Body of pancreas (tissue), 4 donors: ENCODE measurements around the gene RSRC2. TPM values are rescaled to one million over a fixed set of nuclear protein-coding genes. Genes with fewer than 3 reads are reported as not detected.

Experiments
- ATAC-seq: fragments of 150-250 bp; one replicate; pipeline ENCODE4 v1.9.1; 2016
- DNase-seq, 4 donors: peaks; one replicate each; pipeline ENCODE4 v3.0.0-alpha.2; 2019
- H3K27ac ChIP-seq, 4 donors: fragments of 200-600 bp; sonication (generic); 1 replicate in 3 of 4; 2 replicates in 1 of 4; pipeline versions ENCODE4 v1.5.1 to v1.6.1; 2016 to 2019; ENCODE audit warnings: mild to moderate bottlenecking in 1 of 4, mixed read lengths in 1 of 4, moderate library complexity in 1 of 4
- H3K27me3 ChIP-seq, 2 donors: fragments of 200-600 bp; sonication (generic); one replicate each; pipeline ENCODE4 v1.6.0; 2016; ENCODE audit warnings: mild to moderate bottlenecking in 1 of 2
- H3K36me3 ChIP-seq, 2 donors: fragments of 200-600 bp; sonication (generic); replicated peaks in 1 of 2; 2 replicates each; pipeline ENCODE4 v1.5.1; 2016; ENCODE audit warnings: low read depth in 2 of 2; ENCODE audit not compliant: insufficient read depth in 1 of 2
- H3K4me1 ChIP-seq: fragments of 200-600 bp; sonication (generic); one replicate; pipeline ENCODE4 v1.6.0; 2016
- H3K4me3 ChIP-seq, 2 donors: fragments of 200-600 bp; sonication (generic); 1 replicate in 1 of 2; 2 replicates in 1 of 2; pipeline ENCODE4 v1.5.1; 2016 to 2019
- H3K9me3 ChIP-seq, 3 donors: fragments of 200-600 bp; sonication (generic); 1 replicate in 2 of 3; 2 replicates in 1 of 3; pipeline ENCODE4 v1.5.1; 2016
- POLR2A ChIP-seq, 3 donors: fragments of 450-650 bp; IDR thresholded peaks; one replicate each; pipeline ENCODE4 v1.6.1; 2016; ENCODE audit warnings: antibody characterized with exemption in 3 of 3, mild to moderate bottlenecking in 2 of 3
- WGBS, 2 donors: methylation state at CpG; one replicate each; pipeline ENCODE4 v1.1.5; 2017; 5-methylcytosine and 5-hydroxymethylcytosine counted together
- intact Hi-C: fragments of 100-400 bp; cut with DNase I; formaldehyde crosslinking; loops from one replicate; pipeline ENCODE4 v1.15.1; 2023
- total RNA-seq, 2 donors: library from RNA; depleted of rRNA; stranded (reverse); fragments of >200 nt; gene quantifications; one replicate each; pipeline ENCODE4 v1.1.0, GENCODE V29; 2016
- TF ChIP-seq, protein P1 (sequence below), 7 experiments: fragments of 450-650 bp in 4 of 7; fragments of 200-600 bp in 3 of 7; sonication (generic) in 3 of 7; IDR thresholded peaks; one replicate each; pipeline ENCODE4 v1.5.1; 2016 to 2019; ENCODE audit warnings: antibody characterized with exemption in 7 of 7

Gene RSRC2
- total RNA-seq, 2 donors from 2014 or later = 50.8 to 113 TPM

DNA sequence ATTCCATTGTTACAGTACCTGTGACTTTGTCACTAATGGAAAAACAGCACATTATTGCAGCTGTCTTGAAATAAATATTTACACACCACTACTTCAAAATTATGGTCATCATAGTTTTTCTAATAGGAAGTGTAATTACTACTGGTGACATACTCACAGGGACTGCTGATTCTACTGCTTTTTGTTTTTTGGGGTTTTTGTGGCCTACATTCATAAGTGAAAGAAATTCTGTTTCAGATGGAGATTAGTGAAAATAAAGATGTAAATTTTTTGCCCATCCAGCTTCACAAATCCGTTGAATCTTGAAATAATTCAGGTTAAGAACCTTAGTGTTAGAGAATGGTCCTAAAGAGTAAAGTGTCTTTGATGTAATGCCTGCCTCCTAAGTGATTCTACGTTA lies 17.8 kb upstream of the RSRC2 start:
- Histone ChIP-seq H3K4me1 (no peaks in the 10 kb centered on the region), H3K27me3 (no peaks in the 10 kb centered on the region), H3K27ac (no peak overlapping the region), H3K9me3 (no peaks in the 10 kb centered on the region), H3K4me3 (no peak overlapping the region), H3K36me3 (no peaks in the 10 kb centered on the region)
- WGBS, 2 donors = 91 to 94% methylated on average over 2 of the region's 2 CpGs
- no peak for ATAC-seq
- intact Hi-C loops = no loop called here
- no peak for TF ChIP-seq POLR2A (IDR thresholded peaks at IDR 0.05)
- TF ChIP-seq, protein P1, sequence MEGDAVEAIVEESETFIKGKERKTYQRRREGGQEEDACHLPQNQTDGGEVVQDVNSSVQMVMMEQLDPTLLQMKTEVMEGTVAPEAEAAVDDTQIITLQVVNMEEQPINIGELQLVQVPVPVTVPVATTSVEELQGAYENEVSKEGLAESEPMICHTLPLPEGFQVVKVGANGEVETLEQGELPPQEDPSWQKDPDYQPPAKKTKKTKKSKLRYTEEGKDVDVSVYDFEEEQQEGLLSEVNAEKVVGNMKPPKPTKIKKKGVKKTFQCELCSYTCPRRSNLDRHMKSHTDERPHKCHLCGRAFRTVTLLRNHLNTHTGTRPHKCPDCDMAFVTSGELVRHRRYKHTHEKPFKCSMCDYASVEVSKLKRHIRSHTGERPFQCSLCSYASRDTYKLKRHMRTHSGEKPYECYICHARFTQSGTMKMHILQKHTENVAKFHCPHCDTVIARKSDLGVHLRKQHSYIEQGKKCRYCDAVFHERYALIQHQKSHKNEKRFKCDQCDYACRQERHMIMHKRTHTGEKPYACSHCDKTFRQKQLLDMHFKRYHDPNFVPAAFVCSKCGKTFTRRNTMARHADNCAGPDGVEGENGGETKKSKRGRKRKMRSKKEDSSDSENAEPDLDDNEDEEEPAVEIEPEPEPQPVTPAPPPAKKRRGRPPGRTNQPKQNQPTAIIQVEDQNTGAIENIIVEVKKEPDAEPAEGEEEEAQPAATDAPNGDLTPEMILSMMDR (IDR thresholded peaks at IDR 0.05) = no peak
- no peak for DNase-seq

DNA sequence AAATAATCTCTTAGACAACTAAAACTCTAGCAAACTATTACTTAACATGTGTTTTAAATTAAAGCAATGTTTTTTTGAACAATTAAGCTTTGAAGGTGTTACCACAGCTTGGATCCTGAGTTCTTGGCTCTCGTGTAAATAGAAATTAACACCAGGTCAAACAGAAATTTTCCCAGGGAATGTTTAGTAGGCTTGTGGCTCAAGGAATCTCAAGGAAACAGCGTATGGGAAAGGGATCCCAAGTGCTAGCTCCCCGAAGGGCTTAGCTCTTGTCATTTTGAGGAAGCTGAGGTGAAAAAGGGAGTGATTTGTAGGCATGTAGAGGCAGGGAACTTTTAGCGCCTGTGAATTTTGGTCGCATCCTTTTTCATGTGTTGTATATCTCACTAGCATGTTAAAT lies 11.8 kb upstream of the RSRC2 start:
- H3K9me3 ChIP-seq = no peaks in the 10 kb centered on the region
- no peak overlapping the region for H3K4me3 ChIP-seq
- peak overlapping the region in 3 of 4 donors; percentile 6 to 57 (median 39) for H3K27ac ChIP-seq
- no peaks in the 10 kb centered on the region for H3K36me3 ChIP-seq
- DNase-seq (peak in 1 of 4 donors; percentile 14), ATAC-seq (no peak)
- 37 to 43% methylated on average over 5 of the region's 5 CpGs for WGBS, 2 donors
- TF ChIP-seq, protein P1 (IDR thresholded peaks at IDR 0.05) = no peak
- intact Hi-C loops = no loop called here
- H3K27me3 ChIP-seq = no peaks in the 10 kb centered on the region
- peaks cover 8% of the 10 kb centered on the region for H3K4me1 ChIP-seq

GRCh38 chr12:122537021-122537420 lies 10.3 kb upstream of the RSRC2 start:
- 97 to 98% methylated on average over 4 of the region's 4 CpGs for WGBS, 2 donors
- Histone ChIP-seq H3K9me3 (no peaks in the 10 kb centered on the region), H3K27ac (no peak overlapping the region), H3K4me3 (no peak overlapping the region), H3K36me3 (no peaks in the 10 kb centered on the region), H3K27me3 (no peaks in the 10 kb centered on the region), H3K4me1 (peaks cover 8% of the 10 kb centered on the region)
- intact Hi-C loops = no loop called here
- TF ChIP-seq, protein P1 (IDR thresholded peaks at IDR 0.05) = no peak
- no peak for TF ChIP-seq POLR2A (IDR thresholded peaks at IDR 0.05)
- no peak for ATAC-seq
- no peak for DNase-seq

GRCh38 chr12:122533856-122534255 lies 7.1 kb upstream of the RSRC2 start:
- 89 to 97% methylated on average over 2 of the region's 2 CpGs for WGBS, 2 donors
- Histone ChIP-seq H3K4me3 (no peak overlapping the region), H3K27ac (no peak overlapping the region), H3K27me3 (no peaks in the 10 kb centered on the region), H3K9me3 (no peaks in the 10 kb centered on the region), H3K4me1 (peaks cover 4% of the 10 kb centered on the region), H3K36me3 (no peaks in the 10 kb centered on the region)
- intact Hi-C loops = no loop called here
- DNase-seq (no peak), ATAC-seq (no peak)
- TF ChIP-seq, protein P1 (IDR thresholded peaks at IDR 0.05) = no peak
- TF ChIP-seq POLR2A (IDR thresholded peaks at IDR 0.05) = no peak

DNA sequence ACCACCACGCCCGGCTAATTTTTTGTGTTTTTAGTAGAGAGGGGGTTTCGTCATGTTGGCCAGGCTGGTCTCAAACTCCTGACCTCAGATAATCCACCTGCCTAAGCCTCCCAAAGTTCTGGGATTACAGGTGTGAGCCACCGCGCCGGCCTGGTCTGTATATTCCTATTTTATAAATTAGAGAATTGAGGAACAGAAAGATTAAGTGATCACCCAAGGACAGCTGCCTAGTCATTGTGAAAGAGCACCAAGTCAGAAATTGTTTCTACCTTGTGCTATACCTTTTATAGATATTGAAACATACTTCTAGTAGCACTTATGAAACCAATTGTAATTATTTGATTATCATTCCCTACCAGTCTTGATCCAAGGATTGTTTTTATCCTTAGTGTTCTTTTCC lies 2.3 kb upstream of the RSRC2 start:
- intact Hi-C loops = no loop called here
- TF ChIP-seq, protein P1 (IDR thresholded peaks at IDR 0.05) = no peak
- no peak for TF ChIP-seq POLR2A (IDR thresholded peaks at IDR 0.05)
- Histone ChIP-seq H3K4me3 (no peak overlapping the region), H3K36me3 (no peaks in the 10 kb centered on the region), H3K27ac (no peak overlapping the region), H3K9me3 (no peaks in the 10 kb centered on the region), H3K4me1 (peaks cover 24% of the 10 kb centered on the region), H3K27me3 (no peaks in the 10 kb centered on the region)
- DNase-seq (no peak), ATAC-seq (no peak)
- WGBS, 2 donors = 95 to 100% methylated on average over 6 of the region's 6 CpGs
